Astrocyte (in vitro differentiated cells and primary cell): ENCODE measurements around the gene NDST4. TPM values are rescaled to one million over a fixed set of nuclear protein-coding genes. Genes with fewer than 3 reads are reported as not detected.
A peak's percentile ranks its signal among the peaks of the same experiment; 100 is the strongest.

Experiments used
- DNase-seq: peaks from one replicate; pipeline ENCODE4 v3.0.0-alpha.2; 2010; ENCODE audit warnings: low read depth
- FAIRE-seq: peaks from 2 replicates; lab custom pipeline; 2011; peaks lifted over from hg19 to GRCh38; lab: Jason Lieb, UNC
- H2AFZ ChIP-seq: 2 replicates; pipeline ENCODE4 v1.6.0; 2012; ENCODE audit warnings: low read depth, low read length, inconsistent platforms
- H3K27ac ChIP-seq: 2 replicates; pipeline ENCODE4 v1.5.1; 2011; ENCODE audit warnings: low read depth, low read length, inconsistent platforms
- H3K27me3 ChIP-seq: 2 replicates; pipeline ENCODE4 v1.6.0; 2011; ENCODE audit warnings: low read length, inconsistent platforms; ENCODE audit not compliant: insufficient read depth
- H3K36me3 ChIP-seq: 2 replicates; pipeline ENCODE4 v1.5.1; 2011; ENCODE audit warnings: low read length, inconsistent platforms; ENCODE audit not compliant: insufficient read depth
- H3K4me1 ChIP-seq: 2 replicates; pipeline ENCODE4 v1.5.1; 2011; ENCODE audit warnings: low read length, inconsistent platforms; ENCODE audit not compliant: insufficient read depth
- H3K4me2 ChIP-seq: 2 replicates; pipeline ENCODE4 v1.6.0; 2012; ENCODE audit warnings: low read length, inconsistent platforms
- H3K4me3 ChIP-seq: 2 replicates; pipeline ENCODE4 v1.5.1; 2011; ENCODE audit warnings: low read depth, mild to moderate bottlenecking, low read length, inconsistent platforms; ENCODE audit not compliant: insufficient read depth
- H3K79me2 ChIP-seq: 2 replicates; pipeline ENCODE4 v1.6.0; 2012; ENCODE audit warnings: mild to moderate bottlenecking, low read length, inconsistent platforms; ENCODE audit not compliant: insufficient read depth
- H3K9ac ChIP-seq: 2 replicates; pipeline ENCODE4 v1.6.0; 2012; ENCODE audit warnings: mild to moderate bottlenecking, low read length, inconsistent platforms
- H3K9me3 ChIP-seq: 2 replicates; pipeline ENCODE4 v1.5.1; 2012; ENCODE audit warnings: low read depth, mild to moderate bottlenecking, low read length, inconsistent platforms; ENCODE audit not compliant: insufficient read depth
- H4K20me1 ChIP-seq: 2 replicates; pipeline ENCODE4 v1.6.0; 2012; ENCODE audit warnings: low read length, inconsistent platforms; ENCODE audit not compliant: insufficient read depth
- H3K27ac Mint-ChIP-seq: one replicate; pipeline ENCODE4 v1.8.0; 2021; ENCODE audit warnings: mild to moderate bottlenecking, mixed read lengths; ENCODE audit not compliant: unreplicated experiment
- H3K27me3 Mint-ChIP-seq: one replicate; pipeline ENCODE4 v1.8.0; 2021; ENCODE audit warnings: low read depth, mixed read lengths; ENCODE audit not compliant: unreplicated experiment
- H3K36me3 Mint-ChIP-seq: one replicate; pipeline ENCODE4 v1.8.0; 2021; ENCODE audit warnings: low read depth, mixed read lengths; ENCODE audit not compliant: unreplicated experiment
- H3K4me1 Mint-ChIP-seq: one replicate; pipeline ENCODE4 v1.8.0; 2021; ENCODE audit warnings: low read depth, mixed read lengths; ENCODE audit not compliant: unreplicated experiment
- H3K4me3 Mint-ChIP-seq: one replicate; pipeline ENCODE4 v1.8.0; 2021; ENCODE audit warnings: mild to moderate bottlenecking, moderate library complexity, mixed read lengths; ENCODE audit not compliant: unreplicated experiment
- H3K9me3 Mint-ChIP-seq: one replicate; pipeline ENCODE4 v1.8.0; 2021; ENCODE audit warnings: mild to moderate bottlenecking, mixed read lengths; ENCODE audit not compliant: unreplicated experiment
- EZH2 ChIP-seq: IDR thresholded peaks from 2 replicates; pipeline ENCODE4 v1.6.1; 2012; ENCODE audit warnings: mild to moderate bottlenecking, low read length, inconsistent platforms; ENCODE audit not compliant: insufficient read depth
- total RNA-seq: library from RNA; stranded (reverse); gene quantifications from 2 replicates; pipeline ENCODE4 v1.2.1, GENCODE V29; 2021
- TF ChIP-seq, protein P1 (sequence below): IDR thresholded peaks from 2 replicates; pipeline ENCODE4 v1.5.1; 2011; ENCODE audit warnings: low read depth, mild to moderate bottlenecking, inconsistent platforms, low read length, moderate library complexity; ENCODE audit not compliant: insufficient read depth

NDST4 gene
- total RNA-seq, 1 donor from 2014 or later = not detected

DNA sequence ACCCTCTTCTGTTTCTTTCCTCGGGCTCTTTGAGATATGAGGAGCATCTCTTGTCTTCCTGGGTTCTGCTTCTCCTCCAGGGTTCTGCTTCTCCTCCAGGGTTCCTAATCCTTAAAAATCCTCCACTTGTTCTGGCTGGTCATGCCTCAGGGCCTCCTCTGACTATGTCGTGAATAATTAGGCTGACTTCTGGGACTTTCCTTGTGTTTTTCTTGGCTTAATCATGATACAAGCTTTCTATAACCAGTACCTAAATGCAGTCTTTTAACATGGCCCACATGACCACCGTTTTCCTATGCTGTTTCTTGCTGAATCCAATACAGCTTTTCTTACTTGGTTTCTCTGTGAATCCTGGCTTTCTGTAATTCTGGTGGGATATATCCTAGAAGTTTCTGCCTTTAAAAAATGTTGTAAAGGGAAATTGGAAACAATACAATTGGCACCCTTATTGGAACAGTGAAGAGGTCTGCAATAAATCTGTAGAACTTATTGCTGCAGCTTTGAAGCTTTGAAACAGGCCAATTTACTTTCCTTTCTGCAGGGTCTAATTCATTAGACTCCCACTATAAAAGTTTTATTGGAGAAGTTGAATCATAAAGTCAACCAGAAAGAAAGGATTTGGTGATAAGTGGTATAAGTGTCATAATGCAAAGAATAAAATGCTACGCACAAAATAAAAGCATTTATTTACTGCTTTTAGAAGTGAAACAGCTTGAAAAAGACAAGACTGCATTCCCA, 301.7 kb downstream of the NDST4 start:
- no peak for FAIRE-seq
- TF ChIP-seq, protein P1, sequence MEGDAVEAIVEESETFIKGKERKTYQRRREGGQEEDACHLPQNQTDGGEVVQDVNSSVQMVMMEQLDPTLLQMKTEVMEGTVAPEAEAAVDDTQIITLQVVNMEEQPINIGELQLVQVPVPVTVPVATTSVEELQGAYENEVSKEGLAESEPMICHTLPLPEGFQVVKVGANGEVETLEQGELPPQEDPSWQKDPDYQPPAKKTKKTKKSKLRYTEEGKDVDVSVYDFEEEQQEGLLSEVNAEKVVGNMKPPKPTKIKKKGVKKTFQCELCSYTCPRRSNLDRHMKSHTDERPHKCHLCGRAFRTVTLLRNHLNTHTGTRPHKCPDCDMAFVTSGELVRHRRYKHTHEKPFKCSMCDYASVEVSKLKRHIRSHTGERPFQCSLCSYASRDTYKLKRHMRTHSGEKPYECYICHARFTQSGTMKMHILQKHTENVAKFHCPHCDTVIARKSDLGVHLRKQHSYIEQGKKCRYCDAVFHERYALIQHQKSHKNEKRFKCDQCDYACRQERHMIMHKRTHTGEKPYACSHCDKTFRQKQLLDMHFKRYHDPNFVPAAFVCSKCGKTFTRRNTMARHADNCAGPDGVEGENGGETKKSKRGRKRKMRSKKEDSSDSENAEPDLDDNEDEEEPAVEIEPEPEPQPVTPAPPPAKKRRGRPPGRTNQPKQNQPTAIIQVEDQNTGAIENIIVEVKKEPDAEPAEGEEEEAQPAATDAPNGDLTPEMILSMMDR = no peak
- TF ChIP-seq EZH2 = no peak

DNA sequence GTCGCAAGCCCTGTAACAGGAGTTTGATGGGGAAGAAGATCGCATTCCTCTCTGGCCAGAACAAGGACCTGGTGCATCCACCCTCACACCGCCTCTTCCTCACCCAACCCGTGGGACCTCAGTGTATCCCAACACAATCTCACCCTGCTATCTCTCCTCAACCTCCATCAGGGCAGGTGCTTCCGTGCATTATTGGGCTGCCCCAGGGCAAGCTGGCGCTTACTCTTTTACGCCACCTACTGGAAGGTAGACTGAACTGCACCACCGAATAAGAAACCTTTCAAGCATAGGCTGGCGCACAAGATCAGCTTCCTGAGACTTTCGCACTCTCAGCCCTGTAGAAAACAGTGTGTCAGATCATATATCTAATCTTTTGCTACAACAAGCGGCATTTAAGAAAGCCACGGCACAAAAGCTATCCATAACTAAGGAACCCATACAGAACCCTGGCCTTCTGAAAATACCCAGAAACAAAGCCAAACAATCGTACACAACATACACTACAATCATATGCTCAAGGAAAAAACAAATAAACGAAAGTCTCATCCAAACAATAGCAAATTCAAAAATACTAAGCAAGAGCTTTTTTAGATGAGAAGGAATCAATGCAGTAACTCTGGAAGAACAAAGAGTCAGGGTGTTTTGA, 305.5 kb downstream of the NDST4 start:
- Histone ChIP-seq H3K36me3 (no peaks in the 10 kb centered on the region), H3K27ac (no peak overlapping the region), H3K4me3 (no peak overlapping the region), H3K4me2 (no peak overlapping the region), H3K79me2 (no peaks in the 10 kb centered on the region), H3K9ac (no peak overlapping the region), H3K9me3 (no peaks in the 10 kb centered on the region), H3K27me3 (no peaks in the 10 kb centered on the region), H2AFZ (no peak overlapping the region), H4K20me1 (no peaks in the 10 kb centered on the region), H3K4me1 (no peaks in the 10 kb centered on the region)
- Mint-ChIP-seq H3K4me3 (no peak overlapping the region), H3K36me3 (no peaks in the 10 kb centered on the region), H3K27me3 (no peaks in the 10 kb centered on the region), H3K9me3 (no peaks in the 10 kb centered on the region), H3K27ac (no peak overlapping the region), H3K4me1 (no peaks in the 10 kb centered on the region)
- FAIRE-seq = no peak
- DNase-seq = no peak
- no peak for TF ChIP-seq EZH2
- TF ChIP-seq, protein P1 = peak; percentile 70

More for the DNA sequence above, 301.7 kb downstream of the NDST4 start:
- Mint-ChIP-seq H3K4me3 (no peak overlapping the region), H3K4me1 (no peaks in the 10 kb centered on the region), H3K27ac (no peak overlapping the region), H3K27me3 (no peaks in the 10 kb centered on the region), H3K36me3 (no peaks in the 10 kb centered on the region), H3K9me3 (no peaks in the 10 kb centered on the region)
- Histone ChIP-seq H3K27ac (no peak overlapping the region), H4K20me1 (no peaks in the 10 kb centered on the region), H3K36me3 (no peaks in the 10 kb centered on the region), H3K79me2 (no peaks in the 10 kb centered on the region), H3K4me1 (no peaks in the 10 kb centered on the region), H3K9me3 (no peaks in the 10 kb centered on the region), H3K4me3 (no peak overlapping the region), H3K27me3 (no peaks in the 10 kb centered on the region), H3K4me2 (no peak overlapping the region), H2AFZ (no peak overlapping the region), H3K9ac (no peak overlapping the region)
- DNase-seq = no peak

DNA sequence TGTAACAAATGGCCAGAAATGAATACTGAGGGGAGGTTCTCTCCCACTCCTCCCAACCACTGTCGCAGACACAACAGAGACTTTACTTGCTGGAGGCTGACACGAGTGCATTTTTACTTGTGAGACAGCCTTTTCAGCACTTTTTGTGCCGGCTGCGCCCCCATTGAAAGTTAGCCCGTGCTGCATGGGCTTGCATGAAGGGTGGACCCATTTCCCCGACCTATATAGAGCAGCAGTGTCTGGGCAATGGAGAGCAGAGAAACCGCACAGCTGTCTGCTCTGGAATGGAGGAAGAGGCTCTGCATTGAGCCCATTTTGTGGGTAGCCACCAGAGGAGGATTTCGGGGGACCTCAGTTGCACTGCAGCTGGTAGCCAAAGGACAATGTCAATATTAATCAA, 306.1 kb downstream of the NDST4 start:
- TF ChIP-seq, protein P1 = no peak
- TF ChIP-seq EZH2 = no peak
- Histone ChIP-seq H4K20me1 (no peaks in the 10 kb centered on the region), H3K79me2 (no peaks in the 10 kb centered on the region), H2AFZ (no peak overlapping the region), H3K9me3 (no peaks in the 10 kb centered on the region), H3K4me1 (no peaks in the 10 kb centered on the region), H3K4me3 (no peak overlapping the region), H3K9ac (no peak overlapping the region), H3K27me3 (no peaks in the 10 kb centered on the region), H3K27ac (no peak overlapping the region), H3K4me2 (no peak overlapping the region), H3K36me3 (no peaks in the 10 kb centered on the region)
- FAIRE-seq (no peak), DNase-seq (no peak)
- no peak overlapping the region for H3K27ac Mint-ChIP-seq
- H3K27me3 Mint-ChIP-seq = no peaks in the 10 kb centered on the region
- H3K9me3 Mint-ChIP-seq = no peaks in the 10 kb centered on the region
- H3K4me1 Mint-ChIP-seq = no peaks in the 10 kb centered on the region
- no peaks in the 10 kb centered on the region for H3K36me3 Mint-ChIP-seq
- H3K4me3 Mint-ChIP-seq = no peak overlapping the region
